H1 (cell line): ENCODE results near the gene ILK. TPM values are rescaled to one million over a fixed set of nuclear protein-coding genes. Genes with fewer than 3 reads are reported as not detected.

Source experiments
- CTCF ChIA-PET: fragments of 300-600 bp; sonication (Branson Sonifier 250); formaldehyde crosslinking; loops from one replicate; lab custom pipeline; 2021; ENCODE audit not compliant: partially characterized antibody; lab: Charles Lee
- POLR2A ChIA-PET: fragments of 300-600 bp; sonication (Branson Sonifier 250); formaldehyde crosslinking; loops from one replicate; lab custom pipeline; 2021; ENCODE audit warnings: inconsistent platforms; ENCODE audit not compliant: partially characterized antibody; lab: Charles Lee
- DNase-seq, 2 experiments: peaks; one replicate each; pipeline versions ENCODE4 v3.0.0 to v3.0.0-alpha.2; 2010 to 2022; ENCODE audit warnings: low spot score in 2 of 2, low read depth in 1 of 2, mixed read lengths in 1 of 2
- FAIRE-seq: peaks from 2 replicates; lab custom pipeline; 2011; peaks lifted over from hg19 to GRCh38; lab: Jason Lieb, UNC
- H2AFZ ChIP-seq: 2 replicates; pipeline ENCODE4 v1.8.1; 2012; ENCODE audit warnings: low read length, inconsistent platforms
- H2AK5ac ChIP-seq: 2 replicates; pipeline ENCODE4 v1.6.1; 2013; ENCODE audit warnings: low read depth, low read length
- H2BK120ac ChIP-seq: replicated peaks from 2 replicates; pipeline ENCODE3; 2013; ENCODE audit warnings: low read depth, low read length, inconsistent platforms
- H2BK12ac ChIP-seq: 2 replicates; pipeline ENCODE4 v1.6.1; 2013; ENCODE audit warnings: low read depth, low read length
- H2BK15ac ChIP-seq: 2 replicates; pipeline ENCODE4 v1.6.1; 2013; ENCODE audit warnings: low read length
- H2BK20ac ChIP-seq: 2 replicates; pipeline ENCODE4 v1.6.1; 2013; ENCODE audit warnings: low read length
- H2BK5ac ChIP-seq: 2 replicates; pipeline ENCODE4 v1.6.1; 2013; ENCODE audit warnings: low read depth, low read length
- H3K14ac ChIP-seq: 2 replicates; pipeline ENCODE4 v1.6.1; 2013; ENCODE audit warnings: inconsistent platforms; ENCODE audit not compliant: insufficient read length
- H3K18ac ChIP-seq: 2 replicates; pipeline ENCODE4 v1.6.1; 2013; ENCODE audit warnings: low read length; ENCODE audit errors: extremely low read depth
- H3K23ac ChIP-seq: 2 replicates; pipeline ENCODE4 v1.6.1; 2013; ENCODE audit warnings: inconsistent platforms; ENCODE audit not compliant: insufficient read length
- H3K23me2 ChIP-seq: 2 replicates; pipeline ENCODE4 v1.6.1; 2013; ENCODE audit warnings: low read depth, low read length
- H3K27ac ChIP-seq: 2 replicates; pipeline ENCODE4 v1.6.1; 2011; ENCODE audit warnings: low read depth, low read length, inconsistent platforms
- H3K27me3 ChIP-seq, 4 experiments: replicated peaks in 1 of 4; 1 replicate in 1 of 4; 2 replicates in 3 of 4; pipeline versions ENCODE4 v1.6.1 to v1.8.1; 2011 to 2013; ENCODE audit warnings: low read length in 3 of 4, mild to moderate bottlenecking in 3 of 4, inconsistent platforms in 2 of 4, mixed read lengths in 2 of 4, moderate library complexity in 1 of 4; ENCODE audit not compliant: control insufficient read depth in 3 of 4, insufficient read depth in 3 of 4; ENCODE audit errors: extremely low read depth in 1 of 4
- H3K36me3 ChIP-seq, 4 experiments: 2 replicates each; pipeline versions ENCODE4 v1.6.1 to v1.8.1; 2011 to 2013; ENCODE audit warnings: mild to moderate bottlenecking in 4 of 4, low read length in 3 of 4, moderate library complexity in 2 of 4, control low read depth in 1 of 4, inconsistent platforms in 1 of 4; ENCODE audit not compliant: insufficient read depth in 4 of 4, control insufficient read depth in 2 of 4
- H3K4ac ChIP-seq: replicated peaks from 2 replicates; pipeline ENCODE3; 2013; ENCODE audit warnings: low read length, low read depth, mixed read lengths, inconsistent platforms; ENCODE audit not compliant: insufficient read length
- H3K4me1 ChIP-seq, 4 experiments: replicated peaks in 1 of 4; 1 replicate in 1 of 4; 2 replicates in 3 of 4; pipeline versions ENCODE4 v1.6.1 to v1.8.1; 2011 to 2013; ENCODE audit warnings: low read length in 3 of 4, inconsistent platforms in 2 of 4, mixed read lengths in 1 of 4; ENCODE audit not compliant: insufficient read depth in 4 of 4, control insufficient read depth in 3 of 4
- H3K4me2 ChIP-seq, 2 experiments: 2 replicates each; pipeline versions ENCODE4 v1.6.1 to v1.8.1; 2011 to 2013; ENCODE audit warnings: low read depth in 2 of 2, low read length in 2 of 2, control low read depth in 1 of 2, inconsistent platforms in 1 of 2, mild to moderate bottlenecking in 1 of 2; ENCODE audit not compliant: insufficient read depth in 1 of 2
- H3K4me3 ChIP-seq, 4 experiments: fragments of 200-600, 300-600 bp in 1 of 4; sonication (generic), shearing (Covaris generic), sonication (Bioruptor Twin) in 1 of 4; 2 replicates each; pipeline versions ENCODE4 v1.5.1 to v1.8.1; 2011 to 2016; ENCODE audit warnings: low read length in 4 of 4, low read depth in 3 of 4, control low read depth in 2 of 4, inconsistent platforms in 2 of 4, mild to moderate bottlenecking in 2 of 4, mixed read lengths in 1 of 4, moderate library complexity in 1 of 4; ENCODE audit not compliant: insufficient read depth in 2 of 4; ENCODE audit errors: extremely low read depth in 1 of 4
- H3K56ac ChIP-seq: replicated peaks from 2 replicates; pipeline ENCODE3; 2013; ENCODE audit warnings: low read depth, mild to moderate bottlenecking, mixed read lengths, low read length, inconsistent platforms; ENCODE audit not compliant: insufficient read length
- H3K79me1 ChIP-seq: 2 replicates; pipeline ENCODE4 v1.6.1; 2013; ENCODE audit warnings: low read depth, low read length, control low read depth
- H3K79me2 ChIP-seq, 2 experiments: 2 replicates each; pipeline versions ENCODE4 v1.6.1 to v1.8.1; 2012 to 2013; ENCODE audit warnings: low read length in 2 of 2, mild to moderate bottlenecking in 2 of 2, inconsistent platforms in 1 of 2; ENCODE audit not compliant: insufficient read depth in 2 of 2, control insufficient read depth in 1 of 2
- H3K9ac ChIP-seq, 4 experiments: replicated peaks in 1 of 4; 1 replicate in 1 of 4; 2 replicates in 3 of 4; pipeline versions ENCODE4 v1.6.1 to v1.8.1; 2011 to 2013; ENCODE audit warnings: low read depth in 3 of 4, low read length in 3 of 4, control low read depth in 2 of 4, mild to moderate bottlenecking in 2 of 4, moderate library complexity in 2 of 4, inconsistent platforms in 1 of 4; ENCODE audit errors: extremely low read depth in 1 of 4
- H3K9me3 ChIP-seq, 2 experiments: 2 replicates each; pipeline versions ENCODE4 v1.6.1 to v1.8.1; 2012 to 2013; ENCODE audit warnings: mild to moderate bottlenecking in 2 of 2, moderate library complexity in 2 of 2, control low read depth in 1 of 2, inconsistent platforms in 1 of 2, low read depth in 1 of 2, low read length in 1 of 2, mixed read lengths in 1 of 2; ENCODE audit not compliant: insufficient read depth in 2 of 2
- H4K20me1 ChIP-seq, 2 experiments: replicated peaks in 1 of 2; 2 replicates each; pipeline versions ENCODE3 to v1.8.1; 2011 to 2013; ENCODE audit warnings: inconsistent platforms in 2 of 2, low read length in 2 of 2, mild to moderate bottlenecking in 1 of 2; ENCODE audit not compliant: insufficient read depth in 2 of 2, control insufficient read depth in 1 of 2
- H4K5ac ChIP-seq: 2 replicates; pipeline ENCODE4 v1.6.1; 2013; ENCODE audit warnings: low read length, low read depth, mixed read lengths, inconsistent platforms; ENCODE audit not compliant: insufficient read length
- H4K8ac ChIP-seq: 2 replicates; pipeline ENCODE4 v1.8.0; 2013; ENCODE audit warnings: mild to moderate bottlenecking, moderate library complexity, low read length, inconsistent platforms; ENCODE audit not compliant: insufficient read depth; ENCODE audit errors: extremely low read depth
- H4K91ac ChIP-seq: replicated peaks from 2 replicates; pipeline ENCODE3; 2013; ENCODE audit warnings: low read length, mixed read lengths, inconsistent platforms; ENCODE audit not compliant: insufficient read length
- ASH2L ChIP-seq: fragments of 200-600, 300-600 bp; sonication (generic); IDR thresholded peaks from one replicate; pipeline ENCODE4 v1.7.1; 2017; ENCODE audit warnings: low read length
- CHD1 ChIP-seq: IDR thresholded peaks from 2 replicates; pipeline ENCODE4 v1.6.1; 2012; ENCODE audit warnings: low read depth, low read length, improper control_type of control experiment
- CHD2 ChIP-seq: IDR thresholded peaks from 2 replicates; pipeline ENCODE4 v1.6.1; 2012; ENCODE audit warnings: low read length, improper control_type of control experiment
- RNF2 ChIP-seq: fragments of 200-900, 300-1000 bp; sonication (generic); IDR thresholded peaks from 2 replicates; pipeline ENCODE4 v1.7.1; 2016; ENCODE audit warnings: borderline replicate concordance, low read depth, mild to moderate bottlenecking, antibody characterized with exemption, low read length; ENCODE audit not compliant: poor library complexity, severe bottlenecking; ENCODE audit errors: missing control alignments
- SAP30 ChIP-seq: fragments of 300-600 bp; sonication (generic); IDR thresholded peaks from 2 replicates; pipeline ENCODE4 v1.7.1; 2012; ENCODE audit warnings: low read length, moderate library complexity, mild to moderate bottlenecking, inconsistent platforms; ENCODE audit not compliant: insufficient read depth, insufficient replicate concordance
- SIRT6 ChIP-seq: IDR thresholded peaks from one replicate; pipeline ENCODE4 v1.7.1; 2012; ENCODE audit warnings: low read length, inconsistent platforms
- SP4 ChIP-seq: IDR thresholded peaks from 2 replicates; pipeline ENCODE4 v1.6.1; 2012; ENCODE audit warnings: low read length, inconsistent platforms
- YY1 ChIP-seq: IDR thresholded peaks from 2 replicates; pipeline ENCODE4 v1.6.1; 2011; ENCODE audit warnings: low read depth, mild to moderate bottlenecking, low read length
- ZNF274 ChIP-seq: IDR thresholded peaks from 2 replicates; pipeline ENCODE4 v1.7.0; 2012; ENCODE audit warnings: low read length, borderline replicate concordance; ENCODE audit errors: extremely low read depth
- WGBS, 2 experiments: shearing (Covaris generic) in 1 of 2; methylation state at CpG; one replicate each; pipeline versions ENCODE4 v1.1.6 to v1.1.7; 2013 to 2015; ENCODE audit warnings: low lambda C conversion rate in 2 of 2, mixed read lengths in 2 of 2, inconsistent platforms in 1 of 2, low coverage in 1 of 2, missing lambda C conversion rate in 1 of 2; ENCODE audit not compliant: insufficient replicate concordance in 2 of 2, insufficient coverage in 1 of 2, insufficient read length in 1 of 2; ENCODE audit errors: extremely low coverage in 1 of 2, missing lambda C conversion rate in 1 of 2; 5-methylcytosine and 5-hydroxymethylcytosine counted together
- polyA plus RNA-seq, 7 experiments: library from polyadenylated mRNA; depleted of rRNA in 3 of 7; stranded (reverse) in 5 of 7; unstranded in 2 of 7; fragments of >200 nt in 5 of 7; fragments of 200-250 nt in 2 of 7; gene quantifications; 1 replicate in 5 of 7; 2 replicates in 1 of 7; 4 replicates in 1 of 7; pipeline versions ENCODE4 v1.2.1 to v1.2.3, GENCODE V29; 2011 to 2013; ENCODE audit warnings: missing spikeins in 2 of 7, mixed read lengths in 2 of 7
- total RNA-seq: library from RNA; stranded (reverse); fragmentation: NEBNext Ultra II Directional; extraction: Animal tissue kit (Norgen Biotek cat#: 25700); gene quantifications from 2 replicates; pipeline ENCODE4 v1.2.1, GENCODE V29; 2021
- TF ChIP-seq, protein P1 (sequence below): IDR thresholded peaks from 2 replicates; pipeline ENCODE4 v1.6.1; 2012; ENCODE audit warnings: low read length, inconsistent platforms

The ILK gene
- total and polyA plus RNA-seq, 2 of the 8 experiments (the other 6 are each of a cell fraction or from before 2014, with no cell fraction given): 91.4 to 132 TPM

DNA sequence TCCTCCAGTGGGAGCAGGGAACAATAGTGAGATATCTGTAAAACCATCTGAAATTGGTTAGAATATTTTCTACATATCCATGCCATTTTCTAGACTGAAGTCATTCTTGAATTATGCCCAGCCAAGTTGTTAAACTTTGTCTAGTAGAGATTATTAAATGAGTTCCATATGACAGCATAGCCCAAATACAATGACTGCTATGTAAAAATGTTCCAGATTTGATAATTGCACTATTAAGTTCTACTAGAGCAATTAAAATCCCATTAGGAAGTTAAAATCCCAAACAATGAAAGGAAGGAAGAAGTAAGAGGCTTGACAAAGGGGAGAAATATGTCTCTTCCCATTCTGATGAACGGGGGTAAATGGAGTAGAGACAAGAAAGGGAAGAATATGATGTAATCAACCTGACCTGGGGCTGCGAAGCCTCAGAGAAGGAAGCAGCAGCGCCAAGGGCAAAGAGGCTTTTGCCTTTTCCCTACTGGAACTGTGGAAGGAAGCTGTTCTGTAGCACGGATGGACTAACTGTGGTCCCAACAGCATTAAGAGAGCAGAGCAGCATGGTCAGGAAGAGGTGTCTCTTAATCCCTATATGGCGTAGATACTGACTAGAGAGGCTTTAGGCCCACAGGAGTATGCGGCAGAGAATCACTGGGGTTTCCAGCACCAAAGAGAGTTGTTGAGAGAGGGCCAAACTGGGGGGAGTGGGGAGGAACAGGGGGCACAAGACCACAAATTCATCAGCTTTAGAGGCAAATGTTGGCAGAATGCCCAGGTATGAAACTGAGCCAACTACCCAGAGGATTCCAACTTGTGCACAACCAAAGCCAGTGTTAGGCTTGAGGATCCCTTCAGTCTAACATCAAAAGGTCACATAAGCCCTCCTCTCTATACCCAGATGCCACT lies 26.9 kb upstream of the ILK start:
- H2AFZ ChIP-seq: no peak overlapping the region
- no peaks in the 10 kb centered on the region for H3K79me1 ChIP-seq
- no peak overlapping the region for H3K9ac ChIP-seq
- H3K4me3 ChIP-seq: no peak overlapping the region
- no peak overlapping the region for H3K23ac ChIP-seq
- FAIRE-seq (no peak), DNase-seq (peak in 1 of 2 experiments; percentile 26)
- no peaks in the 10 kb centered on the region for H3K27me3 ChIP-seq
- no peak overlapping the region for H3K4me2 ChIP-seq
- H3K27ac ChIP-seq: no peak overlapping the region
- no peaks in the 10 kb centered on the region for H3K36me3 ChIP-seq
- H4K8ac ChIP-seq: no peak overlapping the region
- H2AK5ac ChIP-seq: no peak overlapping the region
- H3K18ac ChIP-seq: no peak overlapping the region
- no peak overlapping the region for H3K56ac ChIP-seq
- POLR2A ChIA-PET: interaction anchor here (1.4 kb wide), 1 partner anchor 18 kb away, joined by 3 read pairs; no protein-coding TSS in a partner anchor
- no peak overlapping the region for H2BK120ac ChIP-seq
- WGBS, 2 experiments: 72% methylated on average over 6 of the region's 6 CpGs; no CpG with 5 or more reads in 1 of the 2 experiments
- H3K9me3 ChIP-seq: no peaks in the 10 kb centered on the region
- no peak overlapping the region for H4K91ac ChIP-seq
- no peaks in the 10 kb centered on the region for H3K79me2 ChIP-seq
- no peaks in the 10 kb centered on the region for H4K20me1 ChIP-seq
- H2BK12ac ChIP-seq: no peak overlapping the region
- H2BK15ac ChIP-seq: no peak overlapping the region
- no peak overlapping the region for H4K5ac ChIP-seq
- CTCF ChIA-PET: interaction anchor here (1.7 to 4.9 kb wide), 3 partner anchors 7 to 133 kb away, joined by 5 to 32 read pairs (median 6); no protein-coding TSS in a partner anchor
- H3K4ac ChIP-seq: no peak overlapping the region
- no peak overlapping the region for H2BK5ac ChIP-seq
- no peaks in the 10 kb centered on the region for H3K4me1 ChIP-seq
- no peak overlapping the region for H3K14ac ChIP-seq
- no peaks in the 10 kb centered on the region; the same call in 1 of the 2 replicates for H3K23me2 ChIP-seq
- H2BK20ac ChIP-seq: no peak overlapping the region
- no peak for TF ChIP-seq ZNF274
- no peak for TF ChIP-seq CHD2
- TF ChIP-seq, protein P1, sequence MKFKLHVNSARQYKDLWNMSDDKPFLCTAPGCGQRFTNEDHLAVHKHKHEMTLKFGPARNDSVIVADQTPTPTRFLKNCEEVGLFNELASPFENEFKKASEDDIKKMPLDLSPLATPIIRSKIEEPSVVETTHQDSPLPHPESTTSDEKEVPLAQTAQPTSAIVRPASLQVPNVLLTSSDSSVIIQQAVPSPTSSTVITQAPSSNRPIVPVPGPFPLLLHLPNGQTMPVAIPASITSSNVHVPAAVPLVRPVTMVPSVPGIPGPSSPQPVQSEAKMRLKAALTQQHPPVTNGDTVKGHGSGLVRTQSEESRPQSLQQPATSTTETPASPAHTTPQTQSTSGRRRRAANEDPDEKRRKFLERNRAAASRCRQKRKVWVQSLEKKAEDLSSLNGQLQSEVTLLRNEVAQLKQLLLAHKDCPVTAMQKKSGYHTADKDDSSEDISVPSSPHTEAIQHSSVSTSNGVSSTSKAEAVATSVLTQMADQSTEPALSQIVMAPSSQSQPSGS: no peak
- TF ChIP-seq SAP30: no peak
- no peak for TF ChIP-seq CHD1
- no peak for TF ChIP-seq SP4
- TF ChIP-seq RNF2: no peak
- no peak for TF ChIP-seq YY1
- TF ChIP-seq SIRT6: no peak
- no peak for TF ChIP-seq ASH2L
